Fibroblast of lung (primary cell): ENCODE measurements around the gene TENT5C. TPM values are rescaled to one million over a fixed set of nuclear protein-coding genes. Genes with fewer than 3 reads are reported as not detected.

Source experiments
- DNase-seq, 2 donors: peaks; one replicate each; pipeline versions ENCODE4 v3.0.0 to v3.0.0-alpha.2; 2010; ENCODE audit warnings: low read depth in 2 of 2
- H2AFZ ChIP-seq: 2 replicates; pipeline ENCODE4 v1.5.1; 2012; ENCODE audit warnings: low read length, control low read depth, inconsistent platforms
- H3K27ac ChIP-seq: 2 replicates; pipeline ENCODE4 v1.5.1; 2011; ENCODE audit warnings: low read length, control low read depth; ENCODE audit not compliant: insufficient read depth
- H3K27me3 ChIP-seq: 2 replicates; pipeline ENCODE4 v1.5.1; 2011; ENCODE audit warnings: mild to moderate bottlenecking, low read length; ENCODE audit not compliant: control insufficient read depth, insufficient read depth
- H3K36me3 ChIP-seq: 2 replicates; pipeline ENCODE4 v1.5.1; 2011; ENCODE audit warnings: low read length; ENCODE audit not compliant: control insufficient read depth, insufficient read depth
- H3K4me1 ChIP-seq: 2 replicates; pipeline ENCODE4 v1.5.1; 2011; ENCODE audit warnings: low read length; ENCODE audit not compliant: control insufficient read depth, insufficient read depth; ENCODE audit errors: extremely low read depth
- H3K4me2 ChIP-seq: 2 replicates; pipeline ENCODE4 v1.5.1; 2011; ENCODE audit warnings: low read length, control low read depth; ENCODE audit not compliant: insufficient read depth; ENCODE audit errors: extremely low read depth
- H3K4me3 ChIP-seq, 4 experiments: fragments of 200-600 bp in 1 of 4; sonication (generic) in 1 of 4; replicated peaks in 1 of 4; 2 replicates each; pipeline ENCODE4 v1.5.1; 2011 to 2016; ENCODE audit warnings: low read length in 4 of 4, low read depth in 3 of 4, mild to moderate bottlenecking in 3 of 4, control low read depth in 2 of 4, inconsistent platforms in 1 of 4, mixed read lengths in 1 of 4; ENCODE audit not compliant: insufficient read depth in 1 of 4; ENCODE audit errors: control extremely low read depth in 1 of 4
- H3K79me2 ChIP-seq: 2 replicates; pipeline ENCODE4 v1.5.1; 2012; ENCODE audit warnings: mild to moderate bottlenecking, low read length, inconsistent platforms; ENCODE audit not compliant: control insufficient read depth, insufficient read depth
- H3K9ac ChIP-seq: 2 replicates; pipeline ENCODE4 v1.5.1; 2011; ENCODE audit warnings: mild to moderate bottlenecking, low read length, control low read depth; ENCODE audit not compliant: insufficient read depth
- H3K9me3 ChIP-seq: 2 replicates; pipeline ENCODE4 v1.5.1; 2012; ENCODE audit warnings: low read depth, low read length; ENCODE audit not compliant: control insufficient read depth, insufficient read depth
- H4K20me1 ChIP-seq: 2 replicates; pipeline ENCODE4 v1.5.1; 2011; ENCODE audit warnings: low read length; ENCODE audit not compliant: control insufficient read depth, insufficient read depth; ENCODE audit errors: extremely low read depth
- CTCF ChIP-seq, 2 donors: IDR thresholded peaks in 1 of 2; conservative IDR thresholded peaks in 1 of 2; 1 replicate in 1 of 2; 2 replicates in 1 of 2; pipeline ENCODE4 v1.5.1; 2011 to 2012; ENCODE audit warnings: low read length in 2 of 2, control low read depth in 1 of 2, inconsistent platforms in 1 of 2, low read depth in 1 of 2, mild to moderate bottlenecking in 1 of 2
- EZH2 ChIP-seq: IDR thresholded peaks from 2 replicates; pipeline ENCODE4 v1.5.1; 2012; ENCODE audit warnings: low read length, control low read depth, mild to moderate bottlenecking; ENCODE audit errors: missing control alignments
- polyA plus RNA-seq, 2 donors: library from polyadenylated mRNA; depleted of rRNA in 1 of 2; stranded (reverse) in 1 of 2; unstranded in 1 of 2; fragments of >200 nt; gene quantifications; 2 replicates each; pipeline ENCODE4 v1.2.1, GENCODE V29; 2011 to 2012; ENCODE audit warnings: missing spikeins in 1 of 2
- total RNA-seq: library from RNA; depleted of rRNA; stranded (reverse); fragments of >200 nt; gene quantifications from 2 replicates; pipeline ENCODE4 v1.2.1, GENCODE V29; 2014

TENT5C gene
- total and polyA plus RNA-seq, 2 donors (not counting 1 experiment from before 2014, with no cell fraction given), result 4.2 to 8.1 TPM

GRCh38 chr1:117638141-117638540 lies 32.3 kb downstream of the TENT5C start:
- peaks cover 9% of the 10 kb centered on the region for H3K27me3 ChIP-seq

GRCh38 chr1:117638759-117639158 lies 32.9 kb downstream of the TENT5C start:
- DNase-seq, result no peak
- Histone ChIP-seq H3K27me3 (peaks cover 7% of the 10 kb centered on the region), H3K9ac (no peak overlapping the region), H3K79me2 (no peaks in the 10 kb centered on the region), H3K9me3 (no peaks in the 10 kb centered on the region), H3K4me3 (no peak overlapping the region), H3K27ac (no peak overlapping the region), H3K4me1 (no peaks in the 10 kb centered on the region), H3K36me3 (no peaks in the 10 kb centered on the region), H3K4me2 (no peak overlapping the region), H2AFZ (no peak overlapping the region), H4K20me1 (no peaks in the 10 kb centered on the region)
- TF ChIP-seq EZH2 (no peak), CTCF (conservative IDR thresholded peaks at IDR 0.05 in 1 of 2, IDR thresholded peaks at IDR 0.05 in 1 of 2; ENCODE audit: low read depth in 1 of 2, low read length in 2 of 2) (no peak)

More at GRCh38 chr1:117638141-117638540, 32.3 kb downstream of the TENT5C start:
- Histone ChIP-seq H3K4me3 (no peak overlapping the region), H2AFZ (no peak overlapping the region), H3K4me1 (no peaks in the 10 kb centered on the region), H4K20me1 (no peaks in the 10 kb centered on the region), H3K36me3 (no peaks in the 10 kb centered on the region), H3K9me3 (no peaks in the 10 kb centered on the region), H3K79me2 (no peaks in the 10 kb centered on the region), H3K27ac (no peak overlapping the region), H3K9ac (no peak overlapping the region), H3K4me2 (no peak overlapping the region)
- TF ChIP-seq CTCF (conservative IDR thresholded peaks at IDR 0.05 in 1 of 2, IDR thresholded peaks at IDR 0.05 in 1 of 2; ENCODE audit: low read depth in 1 of 2, low read length in 2 of 2) (no peak), EZH2 (no peak)
- no peak for DNase-seq

- Histone ChIP-seq H3K4me1 (no peaks in the 10 kb centered on the region), H3K36me3 (no peaks in the 10 kb centered on the region), H3K9ac (no peak overlapping the region), H3K4me2 (no peak overlapping the region), H3K4me3 (no peak overlapping the region), H3K9me3 (no peaks in the 10 kb centered on the region), H2AFZ (no peak overlapping the region), H4K20me1 (no peaks in the 10 kb centered on the region), H3K79me2 (no peaks in the 10 kb centered on the region), H3K27me3 (peaks cover 7% of the 10 kb centered on the region), H3K27ac (no peak overlapping the region)
- no peak for DNase-seq
- no peak for TF ChIP-seq CTCF (conservative IDR thresholded peaks at IDR 0.05 in 1 of 2, IDR thresholded peaks at IDR 0.05 in 1 of 2; ENCODE audit: low read depth in 1 of 2, low read length in 2 of 2)
- TF ChIP-seq EZH2, result no peak
These were observed 33.9 kb downstream of the TENT5C start for GRCh38 chr1:117639741-117640140.
